Heart right ventricle (tissue), 16 donors: ENCODE results near the gene FRMD5. TPM values are rescaled to one million over a fixed set of nuclear protein-coding genes. Genes with fewer than 3 reads are reported as not detected.

Experiments
- ATAC-seq, 8 donors: fragments of 200-7000 bp; cut with Tn5 transposase; one replicate each; pipeline ENCODE4 v1.9.1; 2020; ENCODE audit warnings: mild to moderate bottlenecking in 8 of 8, moderate library complexity in 8 of 8, moderate number of reproducible peaks in 1 of 8
- DNase-seq, 2 donors: peaks; one replicate each; pipeline ENCODE4 v3.0.0-alpha.2; 2020
- H3K27ac ChIP-seq, 10 donors: fragments of 200-600 bp; sonication (generic) in 2 of 10; one replicate each; pipeline versions ENCODE4 v1.5.0 to v1.8.0; 2020 to 2022; ENCODE audit warnings: mild to moderate bottlenecking in 3 of 10
- H3K27me3 ChIP-seq, 7 donors: fragments of 200-600 bp; one replicate each; pipeline ENCODE4 v1.8.0; 2021 to 2022; ENCODE audit warnings: mild to moderate bottlenecking in 2 of 7
- H3K36me3 ChIP-seq, 9 donors: fragments of 200-600 bp; sonication (generic) in 1 of 9; one replicate each; pipeline versions ENCODE4 v1.5.0 to v1.8.0; 2020 to 2022; ENCODE audit warnings: mild to moderate bottlenecking in 2 of 9
- H3K4me1 ChIP-seq, 9 donors: fragments of 200-600 bp; sonication (generic) in 1 of 9; one replicate each; pipeline versions ENCODE4 v1.5.0 to v1.8.0; 2020 to 2022; ENCODE audit warnings: mild to moderate bottlenecking in 4 of 9
- H3K4me3 ChIP-seq, 10 donors: fragments of 200-600 bp; sonication (generic) in 2 of 10; one replicate each; pipeline versions ENCODE4 v1.5.0 to v1.8.0; 2020 to 2022; ENCODE audit warnings: mild to moderate bottlenecking in 7 of 10, moderate library complexity in 2 of 10
- H3K9me3 ChIP-seq, 11 donors: fragments of 200-600 bp in 10 of 11; sonication (generic) in 2 of 11; one replicate each; pipeline versions ENCODE4 v1.5.0 to v1.8.0; 2013 to 2022; ENCODE audit warnings: mild to moderate bottlenecking in 2 of 11, control low read depth in 1 of 11, moderate library complexity in 1 of 11
- WGBS, 2 donors: extraction: QIAGEN DNeasy Blood & Tissue Kit; methylation state at CpG; one replicate each; pipeline ENCODE4 v1.1.7; 2013; ENCODE audit warnings: inconsistent platforms in 1 of 2; 5-methylcytosine and 5-hydroxymethylcytosine counted together
- intact Hi-C, 10 donors: fragments of 100-400 bp; cut with DNase I; formaldehyde crosslinking; loops; one replicate each; pipeline versions ENCODE4 v1.11.1 to v1.14.2; 2022
- polyA plus RNA-seq, 2 donors: library from polyadenylated mRNA; stranded (reverse); fragments of 200-250 nt; gene quantifications; one replicate each; pipeline ENCODE4 v1.2.3, GENCODE V29; 2013
- total RNA-seq, 10 donors: library from RNA; stranded (reverse); fragmentation: NEBNext Ultra II Directional in 3 of 10; extraction: Animal tissue kit (Norgen Biotek cat#: 25700) in 3 of 10; gene quantifications; one replicate each; pipeline versions ENCODE4 v1.2.1 to v1.2.4, GENCODE V29; 2021 to 2023
- TF ChIP-seq, protein P1 (sequence below), 9 donors: fragments of 200-600 bp; sonication (generic) in 2 of 9; IDR thresholded peaks; one replicate each; pipeline versions ENCODE4 v1.5.0 to v1.8.0; 2021 to 2022; ENCODE audit warnings: antibody characterized with exemption in 9 of 9, mild to moderate bottlenecking in 5 of 9, moderate library complexity in 1 of 9
- donor health status: Arrhythmogenic right ventricular cardiomyopathy.
- donor health status: ischemic (EF 13 %, LVEDD 7.1; RV severe dilation, severe dysfunction).
- donor health status: healthy with polysubstance abuse.
- donor health status: DM: no; HTN: yes; CAD: no.
- donor health status: DM: no; HTN: no; CAD: no.
- donor health status: ischemic (EF 25% LVEDD 6.9; RV normal size, moderate dysfunction).
- donor health status: ischemic (EF 25% LVEDD 5.7; RV mildly dilated, moderate dysfunction).
- donor health status: healthy.
- donor health status: DM: yes; HTN: yes; CAD: no.
- donor health status: Ischemic cardiomyopathy.
- donor health status: ischemic (EF 35%, LVEDD 5.7; RV mildly dilated, moderate dysfunction).
- donor health status: nonischemic (EF 11% LVEDD 7.7; RV severe dilation, severe dysfunction).
- donor health status: DM: yes; HTN: yes; CAD: no.
- donor health status: PGD.
- donor health status: ischemic (EF 29% LVEDD 5.4; RV normal size, mild dysfunction).
- donor health status: nonischemic (EF 23%, LVEDD 6.1; RV moderate dilation, normal function).

The FRMD5 gene
- total and polyA plus RNA-seq, 12 donors = 7.2 to 86.3 (median 55.3) TPM

- intact Hi-C loops = no loop called here
- Histone ChIP-seq H3K27ac (no peak overlapping the region), H3K36me3 (no peaks in the 10 kb centered on the region), H3K4me3 (no peak overlapping the region), H3K9me3 (no peaks in the 10 kb centered on the region), H3K27me3 (peaks cover 0 to 37% (median 0%) of the 10 kb centered on the region in 7 donors), H3K4me1 (no peaks in the 10 kb centered on the region)
- TF ChIP-seq, protein P1, sequence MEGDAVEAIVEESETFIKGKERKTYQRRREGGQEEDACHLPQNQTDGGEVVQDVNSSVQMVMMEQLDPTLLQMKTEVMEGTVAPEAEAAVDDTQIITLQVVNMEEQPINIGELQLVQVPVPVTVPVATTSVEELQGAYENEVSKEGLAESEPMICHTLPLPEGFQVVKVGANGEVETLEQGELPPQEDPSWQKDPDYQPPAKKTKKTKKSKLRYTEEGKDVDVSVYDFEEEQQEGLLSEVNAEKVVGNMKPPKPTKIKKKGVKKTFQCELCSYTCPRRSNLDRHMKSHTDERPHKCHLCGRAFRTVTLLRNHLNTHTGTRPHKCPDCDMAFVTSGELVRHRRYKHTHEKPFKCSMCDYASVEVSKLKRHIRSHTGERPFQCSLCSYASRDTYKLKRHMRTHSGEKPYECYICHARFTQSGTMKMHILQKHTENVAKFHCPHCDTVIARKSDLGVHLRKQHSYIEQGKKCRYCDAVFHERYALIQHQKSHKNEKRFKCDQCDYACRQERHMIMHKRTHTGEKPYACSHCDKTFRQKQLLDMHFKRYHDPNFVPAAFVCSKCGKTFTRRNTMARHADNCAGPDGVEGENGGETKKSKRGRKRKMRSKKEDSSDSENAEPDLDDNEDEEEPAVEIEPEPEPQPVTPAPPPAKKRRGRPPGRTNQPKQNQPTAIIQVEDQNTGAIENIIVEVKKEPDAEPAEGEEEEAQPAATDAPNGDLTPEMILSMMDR (IDR thresholded peaks at IDR 0.05) = no peak
- ATAC-seq (no peak), DNase-seq (no peak)
Measured at GRCh38 chr15:44173813-44174212, 21.3 kb downstream of the FRMD5 start.

GRCh38 chr15:44163370-44163769 is 31.7 kb downstream of the FRMD5 start:
- H3K4me1 ChIP-seq = no peaks in the 10 kb centered on the region
- H3K4me3 ChIP-seq = no peak overlapping the region
- WGBS, 2 donors = 65 to 71% methylated on average over 5 of the region's 5 CpGs
- no peak for ATAC-seq
- no peaks in the 10 kb centered on the region for H3K36me3 ChIP-seq
- no peak for DNase-seq
- H3K27me3 ChIP-seq = peaks cover 0 to 3% (median 0%) of the 10 kb centered on the region in 7 donors
- TF ChIP-seq, protein P1 (IDR thresholded peaks at IDR 0.05) = no peak
- H3K27ac ChIP-seq = no peak overlapping the region
- H3K9me3 ChIP-seq = no peaks in the 10 kb centered on the region
- intact Hi-C loops = no loop called here

DNA sequence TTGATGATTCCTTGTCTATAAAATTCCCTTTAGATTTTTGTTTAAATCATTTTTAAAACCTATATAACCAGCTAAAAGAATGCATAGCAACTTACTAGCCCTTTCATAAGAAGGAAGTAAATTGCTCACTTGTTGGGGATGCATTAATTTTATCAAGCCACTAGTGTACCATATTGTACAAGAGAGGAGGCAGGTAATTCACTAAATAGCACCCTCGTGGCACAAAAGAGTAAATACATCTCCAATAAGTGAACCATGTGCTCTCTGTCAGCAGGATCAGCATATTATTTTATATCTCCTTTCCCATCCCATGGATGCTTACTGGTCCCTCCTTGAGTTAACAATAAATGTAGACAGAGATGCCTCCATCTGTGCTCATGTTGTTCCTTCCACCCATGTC is 34.3 kb downstream of the FRMD5 start:
- Histone ChIP-seq H3K27me3 (peaks cover 0 to 9% (median 0%) of the 10 kb centered on the region in 7 donors), H3K4me3 (no peak overlapping the region), H3K9me3 (no peaks in the 10 kb centered on the region), H3K4me1 (no peaks in the 10 kb centered on the region), H3K27ac (no peak overlapping the region), H3K36me3 (no peaks in the 10 kb centered on the region)
- WGBS, 2 donors = 69 to 74% methylated on average over 1 of the region's 1 CpG
- no peak for DNase-seq
- TF ChIP-seq, protein P1 (IDR thresholded peaks at IDR 0.05) = no peak
- intact Hi-C loops = no loop called here
- no peak for ATAC-seq

- no peaks in the 10 kb centered on the region for H3K36me3 ChIP-seq
- peaks cover 0 to 9% (median 0%) of the 10 kb centered on the region in 7 donors for H3K27me3 ChIP-seq
- ATAC-seq (no peak), DNase-seq (no peak)
- no peak overlapping the region for H3K4me3 ChIP-seq
- H3K4me1 ChIP-seq = no peaks in the 10 kb centered on the region
- no peak overlapping the region for H3K27ac ChIP-seq
- H3K9me3 ChIP-seq = no peaks in the 10 kb centered on the region
- intact Hi-C loops = no loop called here
- TF ChIP-seq, protein P1 (IDR thresholded peaks at IDR 0.05) = no peak
Measured at GRCh38 chr15:44159492-44159891, 35.6 kb downstream of the FRMD5 start.

- intact Hi-C loops = no loop called here
- Histone ChIP-seq H3K4me3 (no peak overlapping the region), H3K4me1 (no peaks in the 10 kb centered on the region), H3K9me3 (no peaks in the 10 kb centered on the region), H3K36me3 (no peaks in the 10 kb centered on the region), H3K27me3 (peaks cover 0 to 9% (median 0%) of the 10 kb centered on the region in 7 donors), H3K27ac (no peak overlapping the region)
- no peak for ATAC-seq
- TF ChIP-seq, protein P1 (IDR thresholded peaks at IDR 0.05) = no peak
- DNase-seq = no peak
Measured at GRCh38 chr15:44158111-44158510, 37.0 kb downstream of the FRMD5 start.
